ENCODE data around the gene PPP5C.

GRCh38 chr19:46402725-46403124, 55.8 kb downstream of the PPP5C start:
- TF ChIP-seq, protein P1, sequence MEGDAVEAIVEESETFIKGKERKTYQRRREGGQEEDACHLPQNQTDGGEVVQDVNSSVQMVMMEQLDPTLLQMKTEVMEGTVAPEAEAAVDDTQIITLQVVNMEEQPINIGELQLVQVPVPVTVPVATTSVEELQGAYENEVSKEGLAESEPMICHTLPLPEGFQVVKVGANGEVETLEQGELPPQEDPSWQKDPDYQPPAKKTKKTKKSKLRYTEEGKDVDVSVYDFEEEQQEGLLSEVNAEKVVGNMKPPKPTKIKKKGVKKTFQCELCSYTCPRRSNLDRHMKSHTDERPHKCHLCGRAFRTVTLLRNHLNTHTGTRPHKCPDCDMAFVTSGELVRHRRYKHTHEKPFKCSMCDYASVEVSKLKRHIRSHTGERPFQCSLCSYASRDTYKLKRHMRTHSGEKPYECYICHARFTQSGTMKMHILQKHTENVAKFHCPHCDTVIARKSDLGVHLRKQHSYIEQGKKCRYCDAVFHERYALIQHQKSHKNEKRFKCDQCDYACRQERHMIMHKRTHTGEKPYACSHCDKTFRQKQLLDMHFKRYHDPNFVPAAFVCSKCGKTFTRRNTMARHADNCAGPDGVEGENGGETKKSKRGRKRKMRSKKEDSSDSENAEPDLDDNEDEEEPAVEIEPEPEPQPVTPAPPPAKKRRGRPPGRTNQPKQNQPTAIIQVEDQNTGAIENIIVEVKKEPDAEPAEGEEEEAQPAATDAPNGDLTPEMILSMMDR (conservative IDR thresholded peaks at IDR 0.05; ENCODE audit: low read depth, low read length), result no peak
- no peak for TF ChIP-seq EZH2 (IDR thresholded peaks at IDR 0.05; ENCODE audit: low read length, unreplicated experiment)

All from PC-3 (cell line).